ELF-1 (cell line): ENCODE results near the gene CRY1.
"Not testable (repeated sequence)": the region's sequence is repeated elsewhere in the genome, so short reads cannot be mapped to it uniquely, and the experiment has no call there.

Experiments used
- DNase-seq: peaks from one replicate; pipeline ENCODE4 v3.0.0-alpha.2; 2016; ENCODE audit warnings: low read depth, low spot score

The CRY1 gene

DNA sequence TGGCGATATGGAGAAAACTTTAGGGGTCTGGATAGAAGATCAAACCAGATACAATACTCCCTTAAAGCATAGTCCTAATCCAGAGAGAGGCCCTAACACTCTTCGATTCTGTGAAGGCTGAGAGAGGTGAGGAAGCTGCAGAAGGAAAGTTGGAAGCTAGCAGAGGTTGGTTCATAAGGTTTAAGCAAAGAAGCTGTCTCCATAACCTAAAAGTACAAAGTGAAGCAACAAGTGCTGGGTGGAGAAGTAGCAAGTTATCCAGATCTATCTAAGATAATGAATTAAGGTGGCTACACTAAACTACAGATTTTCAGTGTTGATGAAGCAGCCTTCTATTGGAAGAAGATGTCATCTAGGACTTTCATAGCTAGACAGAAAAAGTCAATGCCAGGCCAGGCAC is 81.8 kb downstream of the CRY1 start:
- no peak for DNase-seq

DNA sequence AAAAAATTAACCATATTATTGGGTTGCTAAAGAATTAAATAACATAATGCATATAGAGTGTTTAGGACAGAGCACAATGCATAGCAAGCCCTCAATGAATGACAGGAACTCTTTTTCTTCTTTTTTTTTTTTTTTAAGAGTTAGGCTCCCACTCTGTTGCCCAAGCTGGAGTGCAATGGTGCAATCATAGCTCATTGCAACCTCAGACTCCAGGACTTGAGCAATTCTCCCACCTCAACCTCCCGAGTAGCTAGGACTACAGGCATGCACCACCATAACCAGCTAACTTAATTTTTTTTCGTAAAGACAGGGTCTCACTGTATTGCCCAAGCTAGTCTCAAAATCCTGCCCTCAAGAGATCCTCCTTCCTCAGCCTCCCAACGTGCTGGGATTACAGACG is 85.9 kb downstream of the CRY1 start:
- DNase-seq: no peak

DNA sequence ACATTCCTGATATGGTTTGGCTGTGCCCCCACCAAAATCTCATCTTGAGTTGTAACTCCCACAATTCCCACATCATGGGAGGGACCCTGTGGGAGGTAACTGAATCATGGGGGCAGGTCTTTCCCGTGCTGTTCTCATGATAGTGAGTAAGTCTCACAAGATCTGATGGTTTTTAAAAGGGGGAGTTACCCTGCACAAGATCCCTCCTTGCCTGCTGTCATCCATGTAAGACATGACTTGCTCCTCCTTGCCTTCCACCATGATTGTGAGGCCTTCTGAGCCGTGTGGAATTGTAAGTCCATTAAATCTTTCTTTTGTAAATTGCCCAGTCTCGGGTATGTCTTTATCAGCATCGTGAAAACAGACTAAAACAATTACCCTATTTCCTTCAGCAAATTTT is 90.7 kb downstream of the CRY1 start:
- not testable (repeated sequence) for DNase-seq

DNA sequence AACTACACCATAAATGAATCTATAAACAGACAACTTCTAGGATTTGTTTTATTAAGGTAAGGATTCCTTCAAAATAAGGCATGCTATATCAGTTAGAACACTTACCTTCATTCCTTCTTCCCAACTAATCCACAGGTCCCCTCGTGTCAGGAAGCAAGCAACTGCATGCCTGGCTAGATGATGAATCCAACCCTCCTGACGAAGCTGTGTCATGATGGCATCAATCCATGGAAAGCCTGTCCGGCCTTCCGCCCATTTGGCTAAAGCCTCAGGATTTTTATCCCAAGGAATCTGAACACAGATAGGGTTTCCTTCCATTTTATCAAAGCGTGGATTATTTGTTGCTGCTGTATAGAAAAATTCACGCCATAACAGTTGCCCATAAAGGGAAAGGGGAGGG is 93.9 kb downstream of the CRY1 start:
- no peak for DNase-seq

DNA sequence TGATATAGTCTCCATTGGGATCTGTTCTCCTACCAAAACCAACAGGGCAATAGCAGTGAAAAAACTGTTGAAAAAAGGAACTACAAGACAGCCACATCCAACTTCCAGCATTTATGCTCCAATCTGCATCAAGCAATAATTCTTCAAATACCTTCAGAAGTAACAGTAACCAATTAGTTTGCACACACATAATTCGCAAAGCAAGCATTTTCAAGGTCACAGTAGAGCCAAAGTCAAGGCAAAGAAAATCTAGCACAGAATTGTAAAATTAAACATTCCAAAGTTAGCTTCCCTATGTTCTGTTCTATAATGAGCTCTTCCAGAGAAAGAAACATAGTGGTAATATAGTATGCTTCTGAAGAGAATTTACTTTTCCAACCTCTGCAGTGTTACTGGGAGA is 95.4 kb downstream of the CRY1 start:
- no peak for DNase-seq

DNA sequence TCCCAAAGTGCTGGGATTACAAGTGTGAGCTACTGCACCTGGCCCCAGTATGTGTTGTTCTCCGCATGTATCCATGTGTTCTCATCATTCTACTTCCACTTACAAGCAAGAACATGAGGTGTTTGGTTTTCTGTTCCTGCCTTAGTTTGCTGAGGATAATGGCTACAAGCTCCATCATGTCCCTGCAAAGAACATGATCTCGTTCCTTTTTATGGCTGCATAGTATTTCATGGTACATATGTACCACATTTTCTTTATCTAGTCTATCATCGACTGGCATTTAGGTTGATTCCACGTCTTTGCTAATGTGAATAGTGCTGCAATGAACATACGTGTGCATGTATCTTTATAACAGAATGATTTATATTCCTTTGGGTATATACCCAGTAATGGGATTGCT is 97.2 kb downstream of the CRY1 start:
- not testable (repeated sequence) for DNase-seq

DNA sequence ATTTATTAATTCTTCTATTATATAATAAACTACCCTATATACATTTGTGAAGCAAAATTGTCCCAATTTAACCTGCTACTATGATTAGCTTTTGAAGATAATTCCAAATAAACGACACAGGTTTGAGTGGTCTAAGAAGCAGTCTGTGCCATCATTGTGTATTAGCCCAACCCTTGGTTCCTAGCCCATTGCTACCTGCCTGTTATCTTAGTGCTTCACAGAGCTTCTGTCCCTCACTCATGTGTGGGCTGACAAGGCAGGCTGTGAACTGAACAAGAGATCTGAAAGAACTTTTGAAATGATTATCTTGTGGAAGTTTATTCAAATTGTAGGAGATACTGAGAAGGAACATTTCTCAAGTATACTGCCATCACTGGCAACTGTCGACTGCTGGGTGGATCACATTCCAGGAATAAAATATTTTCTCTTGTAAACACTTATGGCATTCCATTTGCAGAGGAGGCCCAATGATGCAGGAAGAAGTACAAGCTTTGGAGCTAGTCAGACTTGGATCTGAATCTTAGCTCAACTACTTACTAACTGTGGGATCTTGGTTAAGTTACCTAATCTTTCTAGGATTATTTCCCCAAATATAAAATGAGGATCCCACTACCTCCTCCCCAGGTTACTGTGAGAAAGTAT is 98.6 kb downstream of the CRY1 start:
- no peak for DNase-seq

DNA sequence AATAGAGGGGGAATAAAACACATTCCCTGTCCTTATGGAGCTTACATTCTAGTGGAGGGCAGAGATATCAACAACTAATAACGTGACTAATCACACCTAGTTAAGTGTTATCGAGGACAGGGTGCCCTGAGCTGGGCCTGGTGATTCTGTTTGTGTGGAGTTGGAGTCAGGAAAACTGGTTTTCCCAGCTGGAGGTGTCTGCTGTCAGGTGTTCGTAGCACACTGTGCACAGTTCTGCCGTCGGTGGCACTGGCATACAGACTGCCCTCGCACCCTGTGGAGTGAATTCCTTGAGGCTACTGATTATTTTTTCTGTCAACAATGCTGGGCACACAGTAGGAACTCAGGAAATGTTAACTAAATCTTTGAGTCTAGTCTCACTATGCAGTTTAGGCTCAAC is 105.5 kb downstream of the CRY1 start:
- DNase-seq: peak; percentile 74

DNA sequence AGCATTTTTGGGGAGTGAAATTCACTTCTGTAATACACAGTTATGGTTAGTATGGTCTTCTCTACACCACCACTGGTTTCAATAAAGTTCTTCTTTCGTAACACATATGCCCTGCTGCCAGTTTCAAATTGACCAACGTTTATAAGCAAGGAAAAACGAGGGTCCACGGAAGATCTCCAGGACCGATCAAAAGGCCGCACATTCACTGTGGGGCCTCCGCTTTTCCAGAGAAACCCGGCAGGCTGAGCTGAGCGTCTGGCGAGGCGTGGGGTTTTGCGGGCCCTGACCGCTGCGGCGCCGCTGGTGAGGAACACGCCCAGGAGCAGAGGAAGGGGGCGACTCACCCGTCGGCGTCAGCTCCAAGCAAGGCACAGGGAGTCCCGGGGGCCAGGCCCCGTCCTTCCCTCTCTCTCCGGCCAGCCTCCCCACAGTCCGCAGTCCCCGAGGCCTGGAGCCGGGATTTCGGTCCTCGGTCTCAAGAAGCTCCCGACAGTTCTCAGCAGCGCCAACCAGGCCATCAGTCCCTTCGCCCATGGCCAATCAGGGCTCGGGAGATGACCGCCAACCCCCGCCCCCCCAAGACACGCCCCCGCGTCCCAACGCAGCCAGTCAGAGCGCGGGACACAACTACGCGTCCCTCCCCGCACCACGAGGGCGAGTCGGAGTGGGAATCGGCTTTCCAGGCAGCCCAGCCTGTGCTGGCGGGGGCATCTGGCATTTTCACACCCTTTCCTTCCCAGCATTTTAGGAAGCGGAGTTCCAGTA is 106.5 kb downstream of the CRY1 start, which contains the start of gene MTERF2:
Gene MTERF2, minus strand, starts transcription at position 522 of the 765 bp plus-strand sequence. CDS start 8,432 bp downstream, outside the sequence.
- DNase-seq: peak; percentile 96

DNA sequence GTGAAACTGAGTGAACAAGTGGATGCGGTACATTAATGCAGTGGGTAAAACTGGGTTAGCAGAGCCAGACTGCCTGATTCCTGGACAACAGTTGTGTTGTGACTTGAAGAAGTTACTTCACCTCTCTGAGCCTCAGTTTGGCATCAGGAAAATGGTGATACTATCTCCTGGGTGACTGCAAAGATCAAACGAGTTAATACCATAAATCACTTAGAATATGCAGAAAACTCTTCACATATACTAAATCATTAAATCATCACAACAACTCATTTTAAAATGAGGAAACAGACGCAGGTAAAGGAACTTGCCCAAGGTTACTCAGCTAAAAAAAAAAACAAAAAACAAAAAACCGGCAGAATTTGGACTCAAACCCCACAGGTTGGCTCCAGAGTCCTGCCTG is 107.2 kb downstream of the CRY1 start:
- no peak for DNase-seq

DNA sequence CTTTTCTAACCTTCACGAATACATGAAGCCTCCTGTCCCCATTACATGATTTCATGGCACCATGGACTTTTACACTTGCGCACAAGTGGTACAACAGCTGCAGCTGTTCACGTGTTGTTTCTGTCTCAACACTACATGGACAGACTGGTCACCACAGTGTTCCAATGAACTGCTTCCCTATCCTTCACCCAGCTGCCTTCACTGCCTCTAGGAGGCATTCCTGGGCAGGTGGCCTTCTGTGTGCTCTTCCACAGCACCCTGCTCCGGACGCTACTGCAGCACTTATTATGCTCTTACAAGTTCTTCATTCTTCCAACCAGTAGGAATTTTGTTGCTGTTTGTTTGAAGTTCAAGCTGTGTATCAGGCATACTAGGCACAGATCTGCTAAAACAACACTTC is 107.9 kb downstream of the CRY1 start:
- no peak for DNase-seq

DNA sequence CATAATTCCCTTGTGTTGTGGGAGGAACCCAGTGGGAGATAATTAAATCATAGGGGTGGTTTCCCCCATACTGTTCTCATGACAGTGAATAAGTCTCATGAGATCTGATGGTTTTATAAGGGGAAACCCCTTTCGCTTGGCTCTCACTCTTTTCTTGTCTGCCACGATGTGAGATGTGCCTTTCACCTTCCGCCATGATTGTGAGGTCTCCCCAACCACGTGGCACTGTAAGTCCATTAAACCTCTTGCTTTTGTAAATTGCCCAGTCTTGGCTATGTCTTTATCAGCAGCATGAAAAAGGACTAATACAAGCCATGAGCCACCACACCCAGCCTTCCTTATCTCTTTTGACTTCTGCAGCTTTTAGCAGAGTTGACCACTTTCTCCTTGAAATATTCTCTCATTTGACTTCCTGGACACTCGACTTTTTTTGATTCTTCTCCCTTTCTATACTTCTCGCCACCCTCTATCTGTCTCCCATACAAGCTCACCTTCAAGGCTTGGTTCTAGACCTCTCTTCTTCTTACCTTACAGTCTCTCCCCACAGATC is 108.7 kb downstream of the CRY1 start:
- DNase-seq: no peak

DNA sequence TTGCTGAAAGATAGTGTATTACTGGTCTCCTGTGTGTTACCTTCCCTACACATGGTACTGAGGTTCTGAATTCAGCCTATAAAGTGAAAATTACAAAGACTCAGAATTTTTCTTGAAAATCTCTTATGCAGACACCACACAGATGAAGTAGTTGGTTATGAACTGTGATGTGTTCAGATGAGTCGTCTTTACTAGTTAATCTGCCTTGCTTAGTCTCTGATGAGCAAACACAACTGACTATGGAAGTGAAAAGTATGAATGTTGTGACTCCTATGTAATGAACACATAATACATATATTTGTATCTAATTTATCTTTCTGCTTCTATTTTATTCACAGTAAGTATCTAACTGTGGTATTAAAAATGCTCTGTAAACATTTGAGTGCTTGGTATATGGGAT is 111.1 kb downstream of the CRY1 start:
- no peak for DNase-seq

DNA sequence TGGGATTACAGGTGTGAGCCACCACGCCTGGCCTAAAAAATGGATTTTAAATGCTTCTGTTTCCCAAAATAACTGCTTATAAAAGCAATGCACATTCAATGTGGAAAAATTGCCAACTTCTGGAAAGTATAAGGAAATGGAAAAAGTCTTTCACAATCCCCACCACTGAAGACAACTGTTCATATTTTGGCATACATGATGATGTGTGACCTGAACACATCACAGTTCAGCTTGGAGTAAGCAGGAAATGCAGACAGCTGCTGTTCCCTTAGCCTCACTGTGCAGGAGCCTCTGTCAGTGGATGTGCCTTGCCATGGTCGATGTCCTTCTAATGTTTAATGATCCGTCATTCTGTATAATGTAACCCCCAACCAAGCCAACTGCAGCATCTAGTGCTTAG is 111.6 kb downstream of the CRY1 start:
- no peak for DNase-seq

DNA sequence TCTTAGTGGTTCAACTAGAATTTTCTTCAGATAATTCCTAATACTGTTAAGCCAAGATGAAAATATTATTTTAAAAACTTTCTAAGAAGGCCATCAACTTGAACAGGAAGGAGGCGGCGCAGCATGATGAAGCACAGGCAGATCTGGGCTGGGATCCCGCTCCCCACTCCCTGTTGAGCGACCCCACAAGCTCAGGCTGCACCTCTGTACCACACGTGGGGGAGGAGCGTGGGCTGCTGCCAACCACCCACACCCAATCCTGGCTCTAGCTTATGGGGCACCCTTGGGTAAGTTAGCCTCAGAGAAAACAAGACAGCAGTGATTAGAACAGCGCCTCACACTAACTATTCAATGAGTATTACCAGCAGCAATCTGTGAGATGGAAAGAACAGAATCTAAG is 112.4 kb downstream of the CRY1 start:
- no peak for DNase-seq

DNA sequence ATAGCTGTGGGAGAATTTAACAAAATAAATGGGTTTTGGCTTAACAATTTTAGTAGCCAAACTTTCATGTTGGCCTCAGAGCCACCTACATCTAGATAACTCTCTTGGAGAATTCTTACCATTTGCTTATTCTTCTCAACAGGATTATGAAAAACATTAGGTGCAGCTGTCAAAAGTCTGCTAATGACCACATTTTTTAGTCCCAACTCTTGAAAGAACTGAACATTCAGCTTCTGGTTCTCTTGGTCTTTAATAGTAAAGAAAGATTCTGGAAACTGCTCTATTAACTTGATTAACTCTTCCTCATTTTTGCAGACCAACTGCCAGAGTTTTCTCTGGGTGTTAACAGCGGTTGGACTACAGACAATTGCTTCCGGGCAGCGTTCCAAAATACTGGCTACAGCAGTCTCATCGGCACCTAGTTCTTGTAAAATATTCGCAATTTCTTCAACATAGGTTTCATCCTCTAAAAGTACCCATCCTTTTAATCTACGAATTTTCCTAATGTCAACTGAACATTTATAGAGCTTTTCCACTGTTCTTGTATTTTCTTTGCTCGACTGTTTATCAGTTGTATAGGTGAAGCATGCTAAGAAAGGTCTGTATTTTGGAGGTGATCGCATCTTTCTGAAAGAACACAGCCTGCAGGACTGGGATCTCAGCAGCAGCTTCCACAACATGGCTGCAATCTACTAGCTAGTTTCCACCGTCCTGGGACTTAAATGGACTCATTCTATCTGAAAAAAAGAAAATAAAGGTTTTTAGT is 115.1 kb downstream of the CRY1 start:
- DNase-seq: no peak

DNA sequence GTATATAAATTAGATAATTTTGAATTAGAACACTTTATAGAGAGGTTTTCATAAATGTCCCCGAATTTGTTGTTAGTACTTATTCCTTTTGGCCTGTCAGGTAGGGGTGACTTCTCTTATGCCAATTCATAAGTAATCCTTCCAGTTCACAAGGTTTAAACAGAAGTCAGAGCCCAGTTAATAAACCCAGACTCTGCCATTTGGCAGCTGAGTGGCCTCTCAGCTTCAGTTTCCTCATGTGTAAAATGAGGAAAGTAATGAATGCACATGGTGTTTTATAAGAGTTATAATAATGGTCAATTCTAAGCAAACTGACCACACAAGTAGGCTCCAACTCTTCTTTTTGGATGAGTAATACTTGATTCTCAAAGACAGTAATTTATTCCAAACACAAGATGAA is 116.7 kb downstream of the CRY1 start:
- DNase-seq: no peak

DNA sequence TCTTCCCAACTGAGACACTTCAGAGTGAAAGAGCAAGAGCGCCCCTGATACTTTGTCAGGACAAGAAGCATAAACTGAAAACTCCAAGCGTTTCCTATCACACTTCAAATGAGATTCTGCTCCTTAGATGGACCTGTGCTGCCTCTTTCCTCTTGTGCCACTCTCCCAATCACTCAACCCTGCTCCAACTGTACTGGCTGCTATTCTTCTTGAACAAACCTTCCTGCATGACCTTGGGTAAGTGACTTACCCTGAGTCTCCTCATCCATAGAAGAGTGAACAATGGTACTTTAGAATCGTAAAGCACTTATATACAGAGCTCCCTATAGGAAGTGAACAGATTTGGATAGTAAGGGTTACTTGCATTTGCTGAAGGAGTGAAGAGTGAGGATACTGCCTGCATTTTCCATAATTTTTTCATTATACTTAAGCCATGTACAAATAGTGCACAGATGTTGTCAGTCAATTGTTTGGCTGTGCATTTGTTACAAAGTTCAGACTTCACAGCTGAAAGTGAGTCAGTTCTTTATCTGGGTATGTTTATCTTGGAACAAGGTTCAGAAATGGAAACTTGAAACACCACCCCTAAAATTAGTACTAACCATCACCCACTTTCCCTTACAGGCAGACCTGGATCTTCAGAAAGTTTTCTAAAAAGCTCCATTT is 117.2 kb downstream of the CRY1 start:
- no peak for DNase-seq

DNA sequence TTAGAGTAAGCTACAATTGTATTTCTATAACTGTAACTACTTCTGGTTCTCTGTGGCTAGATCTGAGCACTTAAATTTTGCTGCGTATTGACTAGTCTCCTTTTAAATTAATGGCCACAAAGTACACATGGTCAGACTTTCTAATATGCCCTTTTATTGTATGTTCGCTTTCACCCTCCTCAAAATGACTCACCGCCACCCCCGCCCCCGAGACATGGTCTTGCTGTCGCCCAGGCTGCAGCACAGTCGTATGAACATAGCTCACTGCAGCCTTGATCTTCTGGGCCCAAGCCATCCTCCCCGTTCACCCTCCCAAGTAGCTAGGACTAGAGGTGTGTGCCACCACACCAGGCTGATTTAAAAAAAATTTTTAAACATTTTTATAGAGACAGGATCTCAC is 118.3 kb downstream of the CRY1 start:
- DNase-seq: no peak

DNA sequence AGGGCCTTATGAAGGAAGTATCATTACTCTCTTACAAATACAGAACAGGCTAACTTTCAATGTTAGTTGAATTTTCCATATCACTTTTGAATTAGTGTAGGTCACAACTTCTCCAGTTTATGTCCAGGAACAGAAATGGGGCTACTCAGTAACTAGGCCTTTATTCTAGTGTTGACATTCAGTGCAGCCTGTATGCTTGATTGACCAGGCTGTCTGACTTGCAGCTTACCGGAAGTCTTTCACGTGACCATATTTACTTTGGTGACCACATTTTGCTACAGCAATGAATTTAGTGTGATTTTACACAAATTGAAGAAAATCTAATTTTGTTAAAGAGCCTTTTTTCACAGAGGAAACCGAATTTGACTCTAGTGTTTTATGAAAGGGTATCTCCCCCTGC is 118.8 kb downstream of the CRY1 start:
- DNase-seq: no peak

DNA sequence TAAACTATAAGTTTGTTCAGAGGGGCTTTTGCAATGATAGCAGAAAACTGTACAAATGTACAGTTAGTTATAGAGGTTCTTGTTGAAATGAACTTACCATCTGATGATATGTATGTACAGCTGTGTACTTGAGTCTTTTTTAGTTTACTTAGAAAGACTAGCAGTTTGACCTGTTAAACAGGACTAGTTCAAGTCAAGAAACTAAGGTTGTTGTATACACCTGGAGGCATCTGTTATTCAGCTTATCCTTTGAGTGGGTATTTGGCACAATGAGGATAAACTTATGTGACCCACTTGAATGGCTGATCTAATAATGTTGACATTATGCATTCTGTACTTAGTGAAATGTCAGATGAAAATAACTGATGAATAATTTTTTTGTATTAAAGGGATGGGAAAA is 119.8 kb downstream of the CRY1 start:
- DNase-seq: no peak

DNA sequence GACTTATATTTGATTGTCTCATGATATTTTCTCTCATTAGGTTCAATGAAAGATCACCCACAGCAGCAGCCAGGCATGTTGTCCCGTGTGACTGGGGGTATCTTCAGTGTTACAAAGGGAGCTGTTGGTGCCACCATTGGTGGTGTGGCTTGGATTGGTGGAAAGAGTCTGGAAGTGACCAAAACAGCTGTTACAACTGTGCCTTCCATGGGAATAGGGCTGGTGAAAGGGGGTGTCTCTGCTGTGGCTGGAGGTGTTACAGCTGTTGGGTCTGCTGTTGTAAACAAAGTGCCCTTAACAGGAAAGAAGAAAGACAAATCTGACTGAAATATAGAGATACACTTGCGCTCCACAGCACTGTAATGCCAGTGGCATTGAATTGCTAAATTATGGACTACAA is 122.3 kb downstream of the CRY1 start:
- no peak for DNase-seq
